AG04450 (cell line): Measurements from ENCODE around the gene LGALS7B. TPM values are rescaled to one million over a fixed set of nuclear protein-coding genes. Genes with fewer than 3 reads are reported as not detected.
"Not testable (repeated sequence)": the region's sequence is repeated elsewhere in the genome, so short reads cannot be mapped to it uniquely, and the experiment has no call there.

ENCODE experiments used
- CTCF ChIA-PET: fragments of 300-600, 350-600 bp; formaldehyde crosslinking; extraction: SDS; loops from one replicate; lab custom pipeline; 2022; ENCODE audit warnings: antibody characterized with exemption, inconsistent platforms; lab: Charles Lee
- POLR2A ChIA-PET: fragments of 350-600 bp; formaldehyde crosslinking; extraction: SDS; loops from one replicate; lab custom pipeline; 2021; ENCODE audit warnings: antibody characterized with exemption, inconsistent platforms; lab: Yijun Ruan, JAX
- DNase-seq: peaks from one replicate; pipeline ENCODE4 v3.0.0-alpha.2; 2011; ENCODE audit warnings: low read depth, low spot score
- H3K27ac ChIP-seq: one replicate; pipeline ENCODE4 v1.5.1; 2012; ENCODE audit warnings: low read depth, low read length, control low read depth
- H3K27me3 ChIP-seq: one replicate; pipeline ENCODE4 v1.6.0; 2012; ENCODE audit warnings: low read length; ENCODE audit not compliant: control insufficient read depth, insufficient read depth
- H3K4me3 ChIP-seq: 2 replicates; pipeline ENCODE4 v1.5.1; 2011; ENCODE audit warnings: mild to moderate bottlenecking, low read depth, low read length, control low read depth
- H3K9me3 ChIP-seq: 2 replicates; pipeline ENCODE4 v1.5.1; 2012; ENCODE audit warnings: low read length; ENCODE audit not compliant: control insufficient read depth, insufficient read depth
- CTCF ChIP-seq: IDR thresholded peaks from 2 replicates; pipeline ENCODE4 v1.5.1; 2011; ENCODE audit warnings: low read depth, low read length, control low read depth, inconsistent platforms
- polyA plus RNA-seq: library from polyadenylated mRNA; depleted of rRNA; stranded (reverse); fragments of >200 nt; gene quantifications from 2 replicates; pipeline ENCODE4 v1.2.3, GENCODE V29; 2011

Gene LGALS7B
- polyA plus RNA-seq, 1 experiment, result not detected

GRCh38 chr19:38773469-38774177, 15.4 kb upstream of the LGALS7B start, which contains the start of gene LGALS7:
TSS of gene LGALS7 (minus strand) at chr19:38773517. CDS start at chr19:38773492, 25 bp downstream.
- ChIA-PET CTCF (no interaction called here), POLR2A (no interaction called here)
- no peak for TF ChIP-seq CTCF
- H3K27ac ChIP-seq, result no peak within 1 kb of the TSS
- H3K9me3 ChIP-seq, result peaks cover 3% of the 10 kb centered on the region; the same call in 1 of the 2 replicates
- H3K27me3 ChIP-seq, result peaks cover 1% of the 10 kb centered on the region
- no peak within 1 kb of the TSS for H3K4me3 ChIP-seq
- DNase-seq, result no peak

- POLR2A ChIA-PET, result no interaction called here
- CTCF ChIA-PET, result no interaction called here
Measured at GRCh38 chr19:38774181-38774950, 14.6 kb upstream of the LGALS7B start.

GRCh38 chr19:38778733-38779132, 10.3 kb upstream of the LGALS7B start:
- POLR2A ChIA-PET, result no interaction called here
- no peak overlapping the region for H3K4me3 ChIP-seq
- TF ChIP-seq CTCF, result no peak
- CTCF ChIA-PET, result no interaction called here
- no peak for DNase-seq
- H3K27me3 ChIP-seq, result peaks cover 22% of the 10 kb centered on the region
- no peak overlapping the region for H3K27ac ChIP-seq
- H3K9me3 ChIP-seq, result no peaks in the 10 kb centered on the region

More at GRCh38 chr19:38774181-38774950, 14.6 kb upstream of the LGALS7B start:
- no peak for TF ChIP-seq CTCF
- DNase-seq, result no peak
- H3K4me3 ChIP-seq, result no peak overlapping the region
- peaks cover 5% of the 10 kb centered on the region for H3K27me3 ChIP-seq
- H3K9me3 ChIP-seq, result peaks cover 3% of the 10 kb centered on the region; the same call in 1 of the 2 replicates
- H3K27ac ChIP-seq, result no peak overlapping the region

- H3K4me3 ChIP-seq, result no peak overlapping the region
- H3K9me3 ChIP-seq, result no peaks in the 10 kb centered on the region
- ChIA-PET CTCF (no interaction called here), POLR2A (no interaction called here)
- DNase-seq, result no peak
- TF ChIP-seq CTCF, result no peak
- H3K27me3 ChIP-seq, result peaks cover 22% of the 10 kb centered on the region
- no peak overlapping the region for H3K27ac ChIP-seq
Measured at GRCh38 chr19:38780443-38780842, 8.6 kb upstream of the LGALS7B start.

- CTCF ChIA-PET, result no interaction called here
- Histone ChIP-seq H3K27me3 (peaks cover 22% of the 10 kb centered on the region), H3K4me3 (no peak overlapping the region), H3K27ac (no peak overlapping the region), H3K9me3 (no peaks in the 10 kb centered on the region)
- no peak for TF ChIP-seq CTCF
- DNase-seq, result no peak
- POLR2A ChIA-PET, result no interaction called here
Measured at GRCh38 chr19:38781058-38781457, 7.9 kb upstream of the LGALS7B start.

- H3K4me3 ChIP-seq, H3K9me3 ChIP-seq, POLR2A ChIA-PET, CTCF ChIA-PET, DNase-seq, H3K27ac ChIP-seq: not testable (repeated sequence)
- H3K27me3 ChIP-seq, result peaks cover 22% of the 10 kb centered on the region
Measured at GRCh38 chr19:38782212-38782611, 6.8 kb upstream of the LGALS7B start.
